PFSK-1 (cell line): ENCODE results near the gene KCNC3.

ENCODE experiments used
- FOXP2 ChIP-seq: optimal IDR thresholded peaks from 2 replicates; pipeline ENCODE3; 2011; ENCODE audit warnings: borderline replicate concordance, control low read depth, inconsistent platforms; ENCODE audit not compliant: insufficient read depth; ENCODE audit errors: extremely low read length, extremely low read depth
- POLR2AphosphoS5 ChIP-seq: IDR thresholded peaks from 2 replicates; pipeline ENCODE4 v1.6.1; 2012; ENCODE audit warnings: low read depth, mild to moderate bottlenecking, control low read depth, low read length, moderate library complexity
- SIN3A ChIP-seq: IDR thresholded peaks from 2 replicates; pipeline ENCODE4 v1.6.1; 2012; ENCODE audit warnings: mild to moderate bottlenecking, low read length, moderate library complexity, borderline replicate concordance; ENCODE audit not compliant: insufficient read depth
- TAF1 ChIP-seq: IDR thresholded peaks from 2 replicates; pipeline ENCODE4 v1.6.1; 2012; ENCODE audit warnings: low read length, control low read depth, borderline replicate concordance; ENCODE audit not compliant: insufficient read depth
- TF ChIP-seq, protein P1 (sequence below), 2 experiments: IDR thresholded peaks; 2 replicates each; pipeline versions ENCODE4 v1.6.1 to v1.8.0; 2011 to 2012; ENCODE audit warnings: low read depth in 2 of 2, low read length in 2 of 2, control low read depth in 1 of 2, inconsistent platforms in 1 of 2, mild to moderate bottlenecking in 1 of 2, moderate library complexity in 1 of 2; ENCODE audit not compliant: insufficient read depth in 1 of 2

GRCh38 chr19:50334741-50335421 is 5.7 kb upstream of the KCNC3 start:
- TF ChIP-seq, protein P1, sequence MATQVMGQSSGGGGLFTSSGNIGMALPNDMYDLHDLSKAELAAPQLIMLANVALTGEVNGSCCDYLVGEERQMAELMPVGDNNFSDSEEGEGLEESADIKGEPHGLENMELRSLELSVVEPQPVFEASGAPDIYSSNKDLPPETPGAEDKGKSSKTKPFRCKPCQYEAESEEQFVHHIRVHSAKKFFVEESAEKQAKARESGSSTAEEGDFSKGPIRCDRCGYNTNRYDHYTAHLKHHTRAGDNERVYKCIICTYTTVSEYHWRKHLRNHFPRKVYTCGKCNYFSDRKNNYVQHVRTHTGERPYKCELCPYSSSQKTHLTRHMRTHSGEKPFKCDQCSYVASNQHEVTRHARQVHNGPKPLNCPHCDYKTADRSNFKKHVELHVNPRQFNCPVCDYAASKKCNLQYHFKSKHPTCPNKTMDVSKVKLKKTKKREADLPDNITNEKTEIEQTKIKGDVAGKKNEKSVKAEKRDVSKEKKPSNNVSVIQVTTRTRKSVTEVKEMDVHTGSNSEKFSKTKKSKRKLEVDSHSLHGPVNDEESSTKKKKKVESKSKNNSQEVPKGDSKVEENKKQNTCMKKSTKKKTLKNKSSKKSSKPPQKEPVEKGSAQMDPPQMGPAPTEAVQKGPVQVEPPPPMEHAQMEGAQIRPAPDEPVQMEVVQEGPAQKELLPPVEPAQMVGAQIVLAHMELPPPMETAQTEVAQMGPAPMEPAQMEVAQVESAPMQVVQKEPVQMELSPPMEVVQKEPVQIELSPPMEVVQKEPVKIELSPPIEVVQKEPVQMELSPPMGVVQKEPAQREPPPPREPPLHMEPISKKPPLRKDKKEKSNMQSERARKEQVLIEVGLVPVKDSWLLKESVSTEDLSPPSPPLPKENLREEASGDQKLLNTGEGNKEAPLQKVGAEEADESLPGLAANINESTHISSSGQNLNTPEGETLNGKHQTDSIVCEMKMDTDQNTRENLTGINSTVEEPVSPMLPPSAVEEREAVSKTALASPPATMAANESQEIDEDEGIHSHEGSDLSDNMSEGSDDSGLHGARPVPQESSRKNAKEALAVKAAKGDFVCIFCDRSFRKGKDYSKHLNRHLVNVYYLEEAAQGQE (IDR thresholded peaks at IDR 0.05; ENCODE audit: insufficient read depth in 1 of 2, low read depth in 2 of 2, low read length in 2 of 2): no peak
- no peak for TF ChIP-seq POLR2AphosphoS5
- TF ChIP-seq TAF1: no peak
- no peak for TF ChIP-seq SIN3A
- no peak for TF ChIP-seq FOXP2
